NCI-H748 (cell line): ENCODE results near the gene RARRES2.
"Not testable (repeated sequence)": the region's sequence is repeated elsewhere in the genome, so short reads cannot be mapped to it uniquely, and the experiment has no call there.

Experiments
- DNase-seq: peaks from one replicate; lab custom pipeline; 2025; ENCODE audit not compliant: unreplicated experiment; lab: John Stamatoyannopoulos, UW

Gene RARRES2

DNA sequence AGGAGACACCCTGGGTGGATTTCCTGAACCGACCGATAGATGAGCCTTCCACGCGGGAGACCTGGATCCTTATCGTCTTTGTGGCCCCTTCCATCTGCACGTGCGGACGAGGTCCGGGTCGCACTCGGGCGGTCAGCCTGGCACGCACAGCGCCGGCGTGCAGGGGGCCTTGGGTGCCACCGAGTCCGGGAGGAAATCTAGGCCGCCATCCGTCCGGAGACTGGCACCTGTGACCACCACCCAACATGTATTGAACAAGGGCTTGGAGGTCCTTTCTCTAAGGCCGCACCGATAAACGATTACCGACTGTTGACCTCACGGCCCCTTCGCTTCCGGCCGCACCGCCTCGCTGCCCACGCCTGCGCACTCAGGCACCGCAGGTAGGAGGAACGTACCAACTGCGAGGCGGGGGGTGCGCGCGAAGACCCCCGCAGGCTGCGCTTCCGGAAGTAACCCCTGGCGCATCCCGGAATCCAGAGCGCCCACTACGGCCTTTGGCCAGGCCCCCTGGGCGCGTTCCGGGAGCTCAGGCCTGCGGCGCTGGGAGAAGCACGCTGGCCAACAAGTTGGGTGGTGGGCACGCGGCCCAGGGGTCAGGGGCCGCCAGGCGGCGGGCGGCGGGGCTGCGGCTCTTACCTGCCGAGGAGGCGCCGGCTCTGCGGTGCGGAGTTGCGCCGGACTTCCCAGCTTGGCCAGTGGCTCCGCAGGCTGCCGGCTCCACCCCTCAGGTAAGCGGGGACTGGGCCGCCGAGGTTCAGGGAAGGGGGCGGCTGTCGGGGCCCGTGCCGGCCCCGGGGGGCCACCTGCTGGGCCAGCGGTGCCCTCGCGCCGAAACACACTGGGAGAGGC is 18.4 kb downstream of the RARRES2 start, which contains the start of the genes ACTR3C and LRRC61:
TSS of gene ACTR3C (minus strand) at position 713 of the 849 bp plus-strand sequence. CDS start 28,249 bp downstream, outside the sequence.
TSS of gene LRRC61 (plus strand) at position 523 of the 849 bp plus-strand sequence. CDS start 13,507 bp downstream, outside the sequence.
- peak; percentile 91 for DNase-seq

DNA sequence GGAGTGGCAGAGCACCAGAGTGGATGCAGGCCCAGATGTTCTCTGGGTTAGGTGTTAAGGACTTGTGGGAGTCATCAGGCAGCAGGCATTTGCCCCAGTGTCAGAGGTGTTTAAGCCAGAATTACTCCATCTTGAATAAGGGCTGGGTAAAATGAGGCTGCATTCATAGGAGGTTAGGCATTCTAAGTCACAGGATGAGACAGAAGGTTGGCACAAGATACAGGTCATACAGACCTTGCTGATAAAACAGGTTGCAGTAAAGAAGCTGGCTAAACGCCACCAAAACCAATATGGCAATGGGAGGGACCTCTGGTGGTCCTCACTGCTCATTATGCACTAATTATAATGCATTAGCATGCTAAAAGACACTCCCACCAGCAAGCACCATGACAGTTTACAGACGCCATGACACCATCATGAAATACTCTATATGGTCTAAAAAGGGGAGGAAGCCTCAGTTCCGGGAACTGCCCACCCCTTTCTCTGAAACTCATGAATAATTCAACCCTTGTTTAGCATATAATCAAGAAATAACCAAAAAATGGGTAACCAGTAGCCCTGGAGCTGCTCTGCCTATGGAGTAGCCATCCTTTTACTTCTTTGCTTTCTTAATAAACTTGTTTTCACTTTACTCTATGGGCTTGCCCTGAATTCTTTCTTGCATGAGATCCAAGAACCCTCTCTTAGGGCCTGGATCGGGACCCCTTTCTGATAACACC is 19.2 kb downstream of the RARRES2 start:
- peak; percentile 23 for DNase-seq

DNA sequence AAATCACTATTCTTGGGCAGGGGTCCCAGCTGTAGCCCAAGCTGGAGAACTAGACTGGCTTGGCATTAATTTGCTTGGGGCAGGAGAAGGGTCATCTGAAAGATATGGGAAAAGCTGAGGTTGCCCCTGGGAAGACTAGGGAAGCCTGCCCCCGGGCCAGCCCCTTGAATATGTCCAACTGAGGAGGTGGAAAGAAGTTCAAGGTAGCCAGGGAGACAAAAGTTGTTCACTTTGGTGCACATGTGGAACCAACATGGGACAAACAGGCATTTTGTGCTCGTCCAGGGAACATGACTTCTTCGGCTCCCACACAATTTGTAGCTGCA is 19.7 kb downstream of the RARRES2 start:
- no peak for DNase-seq

DNA sequence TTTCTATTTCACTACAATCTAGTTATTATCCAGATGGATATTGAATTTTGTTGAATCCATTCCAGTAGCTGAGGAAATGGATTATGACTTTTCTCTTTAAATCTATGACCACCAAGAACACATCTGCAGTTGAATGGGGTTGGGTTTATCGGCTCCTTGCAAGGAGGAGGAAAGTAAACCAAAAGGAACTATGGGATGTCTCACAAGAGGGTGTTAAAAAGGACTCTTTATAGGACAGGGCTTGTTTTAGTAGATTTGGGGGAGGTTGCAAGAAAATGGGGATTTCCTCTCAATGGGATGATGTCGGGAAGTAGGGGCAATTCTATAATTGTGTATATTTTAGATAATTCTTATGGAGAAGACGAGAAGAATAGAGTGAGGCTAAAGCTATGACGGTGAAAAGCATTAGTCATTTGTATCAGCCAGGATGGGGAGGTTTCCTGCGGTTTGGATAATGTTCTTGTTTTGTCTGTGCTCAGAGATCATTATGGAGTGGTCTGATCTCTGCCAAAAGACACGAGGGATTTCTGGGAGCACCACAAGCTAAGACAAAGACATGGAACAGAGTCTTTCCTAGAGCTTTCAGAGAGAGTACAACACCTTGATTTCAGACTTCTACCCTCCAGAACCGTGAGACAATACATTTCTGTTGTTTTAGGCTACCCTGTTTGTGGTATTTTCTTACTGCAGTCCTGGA is 23.5 kb downstream of the RARRES2 start:
- DNase-seq = no peak

DNA sequence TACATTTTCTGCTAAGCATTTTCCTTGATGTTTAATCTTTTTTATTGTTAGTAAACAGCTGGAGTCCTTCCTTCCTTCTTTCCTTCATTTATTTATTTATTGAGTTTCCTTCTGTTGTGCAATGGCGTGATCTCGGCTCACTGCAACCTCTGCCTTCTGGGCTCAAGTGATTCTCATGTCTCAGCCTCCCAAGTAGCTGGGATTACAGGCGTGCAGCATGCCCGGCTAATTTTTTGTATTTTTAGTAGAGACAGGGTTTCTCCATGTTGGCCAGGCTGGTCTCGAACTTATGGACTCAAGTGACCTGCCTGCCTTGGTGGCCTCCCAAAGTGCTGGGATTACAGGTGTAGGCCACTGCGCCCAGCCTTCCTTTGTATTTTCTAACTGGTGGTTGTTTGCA is 24.4 kb downstream of the RARRES2 start:
- not testable (repeated sequence) for DNase-seq

DNA sequence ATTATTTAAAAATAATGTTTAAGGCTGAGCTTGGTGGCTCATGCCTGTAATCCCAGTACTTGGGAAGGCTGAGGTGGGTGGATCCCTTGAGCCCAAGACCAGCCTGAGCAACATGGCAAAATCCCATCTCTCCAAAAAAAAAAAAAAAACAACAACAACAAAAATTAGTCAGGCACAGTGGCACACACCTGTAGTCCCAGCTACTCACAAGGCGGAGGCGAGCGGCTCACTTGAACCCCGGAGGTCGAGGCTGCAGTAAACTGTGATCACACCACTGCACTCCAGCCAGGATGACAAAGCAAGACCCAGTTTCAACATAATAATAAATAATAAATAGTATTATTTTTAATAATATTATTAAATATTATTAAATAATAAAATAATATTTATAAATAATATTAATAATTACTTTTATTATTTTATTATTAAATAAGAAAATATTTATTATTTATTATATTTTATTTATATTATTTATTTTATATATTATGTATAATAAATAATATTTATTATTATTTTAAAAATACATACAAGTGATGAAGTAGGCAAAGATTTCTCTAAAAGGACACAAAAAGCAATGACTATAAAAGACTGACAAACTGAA is 26.7 kb downstream of the RARRES2 start:
- no peak for DNase-seq

DNA sequence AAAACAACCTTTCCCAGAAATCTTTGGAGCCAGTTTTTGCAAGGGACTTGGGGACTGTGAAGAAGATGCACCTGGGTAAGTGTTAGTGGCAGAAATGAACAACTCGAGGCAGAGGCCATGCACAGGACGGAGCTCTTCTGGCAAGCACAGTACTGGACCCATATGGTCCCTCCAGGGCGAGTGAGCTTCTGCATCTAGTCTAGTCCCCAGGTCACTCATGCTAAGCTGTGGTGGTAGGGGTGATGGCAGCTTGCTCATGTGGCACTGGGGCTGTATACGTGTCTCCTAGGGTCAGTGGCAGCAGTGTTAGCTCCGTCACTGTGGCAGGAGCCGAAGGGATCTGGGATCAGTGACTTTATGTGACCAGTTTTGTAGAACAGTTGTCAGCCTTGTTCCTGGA is 27.6 kb downstream of the RARRES2 start:
- DNase-seq = no peak

DNA sequence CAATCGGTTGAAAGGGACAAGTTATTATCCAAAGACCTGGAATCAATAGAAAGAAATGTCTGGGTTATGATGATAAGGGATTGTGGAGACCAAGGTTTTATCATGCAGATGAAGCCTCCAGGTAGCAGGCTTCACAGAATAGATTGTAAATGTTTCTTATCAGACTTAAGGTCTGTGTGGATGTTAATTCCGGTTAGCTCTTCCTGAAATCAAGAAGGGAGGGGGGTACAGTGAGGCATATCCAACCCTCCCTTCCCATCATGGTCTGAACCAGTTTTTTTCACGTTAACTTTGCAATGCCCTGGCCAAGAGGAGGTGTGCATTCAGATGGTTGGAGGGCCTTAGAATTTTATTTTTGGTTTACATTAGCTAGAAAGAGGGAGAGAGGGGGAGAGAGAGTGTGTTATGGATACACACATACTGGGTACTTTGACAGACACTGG is 28.0 kb downstream of the RARRES2 start:
- DNase-seq = no peak

DNA sequence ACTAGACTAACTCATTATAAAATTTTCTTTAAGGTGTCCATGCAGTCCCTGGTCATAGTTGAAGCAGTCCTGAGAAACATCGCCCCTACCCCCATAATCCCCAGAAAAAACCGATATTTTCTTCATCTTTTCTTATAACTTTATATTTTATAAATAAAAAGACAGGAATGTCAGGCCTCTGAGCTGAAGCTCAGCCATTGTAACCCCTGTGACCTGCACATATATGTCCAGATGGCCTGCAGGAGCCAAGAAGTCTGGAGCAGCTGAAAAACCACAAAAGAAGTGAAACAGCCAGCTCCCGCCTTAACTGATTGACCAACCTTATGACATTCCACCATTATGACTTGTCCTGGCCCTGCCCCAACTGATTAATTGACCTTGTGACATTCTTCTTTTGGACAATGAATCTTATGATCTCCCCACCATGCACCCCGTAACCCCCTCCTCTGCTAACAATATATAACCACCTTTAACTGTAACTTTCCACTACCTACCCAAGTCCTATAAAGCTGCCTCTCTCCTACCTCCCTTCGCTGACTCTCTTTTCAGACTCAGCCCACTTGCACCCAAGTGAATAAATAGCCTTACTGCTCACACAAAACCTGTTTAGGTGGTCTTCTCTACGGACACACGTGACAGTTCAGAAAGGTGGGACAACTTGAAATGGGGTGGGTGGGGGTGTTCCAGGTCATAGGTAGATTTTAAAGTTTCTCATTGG is 28.6 kb downstream of the RARRES2 start:
- not testable (repeated sequence) for DNase-seq

DNA sequence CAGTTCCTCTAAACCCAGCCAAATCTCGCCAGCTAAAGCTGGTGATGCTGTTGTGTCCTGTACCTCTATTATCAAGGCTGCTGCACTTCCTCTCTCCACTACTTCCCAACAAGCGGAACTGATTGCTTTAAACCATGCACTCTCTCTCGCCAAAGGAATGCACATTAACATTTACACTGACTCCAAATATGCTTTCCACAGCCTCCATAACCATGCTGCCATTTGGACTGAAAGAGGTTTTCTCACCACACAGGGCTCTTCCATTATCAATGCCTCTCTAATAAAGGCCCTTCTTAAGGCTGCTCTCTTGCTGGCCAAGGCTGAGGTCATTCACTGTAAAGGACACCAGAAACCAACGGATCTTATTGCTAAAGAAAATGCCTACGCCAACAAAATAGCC is 29.7 kb downstream of the RARRES2 start:
- DNase-seq = no peak

DNA sequence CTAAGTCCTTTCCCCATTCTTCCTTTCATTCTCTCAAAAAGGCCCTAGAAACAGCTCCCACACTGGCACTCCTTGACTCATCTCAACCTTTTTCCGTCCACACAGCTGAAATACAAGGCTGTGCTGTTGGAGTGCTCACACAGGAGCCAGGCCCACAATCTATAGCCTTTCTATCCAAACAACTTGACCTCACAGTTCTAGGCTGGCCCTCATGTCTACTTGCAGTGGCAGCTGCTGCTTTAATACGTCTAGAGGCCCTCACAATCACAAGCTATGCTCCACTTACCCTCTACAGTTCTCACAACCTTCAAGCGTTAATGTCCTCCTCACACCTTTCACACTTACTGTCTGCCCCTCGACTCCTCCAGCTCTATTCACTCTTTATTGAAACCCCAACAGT is 30.3 kb downstream of the RARRES2 start:
- no peak for DNase-seq

DNA sequence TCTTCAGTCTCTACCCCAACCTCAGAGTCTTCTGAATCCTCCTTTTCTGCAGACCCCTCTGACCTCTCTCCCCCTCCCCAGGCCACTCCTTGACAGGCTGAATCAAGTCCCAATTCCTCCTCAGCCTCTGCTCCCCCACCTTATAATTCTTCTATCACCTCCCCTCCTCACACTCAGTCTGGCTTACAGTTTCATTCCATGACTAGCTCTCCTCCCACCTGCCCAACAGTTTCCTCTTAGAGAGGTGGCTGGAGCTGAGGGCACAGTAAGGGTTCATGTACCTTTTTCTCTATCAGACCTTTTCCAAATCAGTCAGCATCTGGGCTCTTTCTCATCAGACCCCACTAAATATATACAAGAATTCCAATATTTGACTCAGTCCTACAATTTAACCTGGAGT is 32.9 kb downstream of the RARRES2 start:
- no peak for DNase-seq

DNA sequence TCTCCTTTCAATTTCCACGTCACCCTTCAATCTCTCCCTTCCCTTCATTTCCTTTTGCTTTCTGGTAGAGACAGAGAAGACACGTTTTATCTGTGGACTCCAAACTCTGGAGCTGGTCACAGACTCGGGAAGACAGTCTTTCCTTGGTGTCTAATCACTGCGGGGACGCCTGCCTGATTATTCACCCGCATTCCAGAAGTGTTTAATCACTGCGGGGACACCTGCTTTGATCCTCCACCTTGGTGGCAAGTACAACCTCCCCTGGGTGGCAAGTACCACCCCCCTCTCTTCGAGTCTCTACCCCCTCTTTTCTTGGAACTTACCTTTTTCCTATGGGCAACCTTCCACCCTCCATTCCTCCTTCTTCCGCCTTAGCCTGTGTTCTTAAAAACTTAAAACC is 33.5 kb downstream of the RARRES2 start:
- DNase-seq = no peak

DNA sequence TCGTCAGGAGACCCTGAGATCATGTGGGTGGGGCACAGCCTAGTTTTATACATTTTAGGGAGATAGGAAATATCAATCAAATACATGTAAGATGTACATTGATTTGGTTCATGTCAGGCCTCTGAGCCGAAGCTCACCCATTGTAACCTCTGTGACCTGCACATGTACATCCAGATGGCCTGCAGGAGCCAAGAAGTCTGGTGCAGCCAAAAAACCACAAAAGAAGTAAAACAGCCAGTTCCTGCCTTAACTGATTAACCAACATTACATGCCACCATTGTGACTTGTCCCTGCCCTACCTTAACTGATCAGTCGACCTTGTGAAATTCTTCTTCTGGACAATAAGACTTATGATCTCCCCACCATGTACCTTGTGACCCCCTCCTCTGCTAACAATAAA is 34.3 kb downstream of the RARRES2 start:
- DNase-seq = no peak

DNA sequence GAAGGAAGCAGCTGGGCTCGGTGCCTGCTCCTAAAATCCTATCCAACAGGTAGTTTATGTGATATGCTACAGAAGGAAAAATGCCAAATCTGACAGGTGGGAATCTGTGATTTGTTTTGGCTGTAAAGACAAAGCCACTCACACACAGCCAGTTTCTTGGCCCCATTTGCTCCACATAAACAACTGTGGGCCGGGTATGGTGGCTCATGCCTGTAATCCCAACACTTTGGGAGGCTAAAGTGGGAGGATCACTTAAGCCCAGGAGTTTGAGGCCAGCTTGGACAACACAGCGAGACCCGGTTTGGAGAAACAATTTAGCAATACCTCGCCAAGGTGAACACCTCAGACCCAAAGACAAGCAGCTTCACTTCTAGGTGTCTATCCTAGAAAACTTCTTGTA is 35.1 kb downstream of the RARRES2 start:
- DNase-seq = not testable (repeated sequence)

DNA sequence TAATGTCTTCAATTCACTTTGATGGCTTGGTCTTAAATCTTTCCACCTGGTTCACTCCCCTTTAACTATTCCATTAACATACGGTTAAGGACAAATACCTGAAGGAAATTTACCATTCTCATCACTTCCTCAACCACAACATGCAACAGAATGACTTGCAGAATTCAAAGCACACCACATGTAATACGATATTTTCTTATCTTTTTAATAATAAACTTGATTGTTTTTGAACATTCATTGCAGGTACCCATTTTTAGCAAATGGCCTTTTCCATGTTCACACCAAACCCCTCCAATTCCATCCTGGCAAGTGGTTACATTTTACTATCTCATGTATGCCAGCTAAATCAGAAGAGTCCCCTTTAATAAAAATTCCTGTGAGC is 35.5 kb downstream of the RARRES2 start:
- not testable (repeated sequence) for DNase-seq

DNA sequence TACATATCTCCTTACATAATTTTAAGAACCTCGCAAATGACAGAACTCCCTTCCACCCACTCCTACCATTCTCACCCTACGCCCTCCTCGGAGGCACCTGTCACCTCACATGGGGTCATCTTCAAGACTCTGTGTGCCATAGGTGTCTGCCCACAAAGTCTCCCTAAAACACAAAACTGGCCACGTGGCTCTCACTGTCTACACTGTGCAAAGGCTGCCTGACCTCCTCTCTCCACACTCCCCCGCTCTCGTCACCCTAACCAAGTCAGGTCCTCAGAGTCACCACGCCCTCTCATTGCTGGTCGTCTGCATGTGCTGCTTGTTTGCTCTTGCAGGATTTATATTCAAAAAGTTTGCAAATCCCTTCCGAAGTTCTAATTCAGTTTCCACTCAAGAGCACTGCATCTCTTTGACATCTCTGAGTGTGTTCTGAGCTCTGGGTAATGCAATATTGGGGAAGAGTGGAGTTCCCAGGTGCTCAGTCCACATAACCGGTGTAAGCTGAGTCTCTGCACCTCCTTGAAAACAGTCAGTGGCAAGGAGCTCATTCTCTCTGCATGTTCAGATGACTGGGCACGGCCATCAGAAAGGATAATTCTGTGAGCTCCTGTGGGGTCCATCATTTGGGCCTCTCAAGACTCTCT is 36.0 kb downstream of the RARRES2 start:
- not testable (repeated sequence) for DNase-seq

DNA sequence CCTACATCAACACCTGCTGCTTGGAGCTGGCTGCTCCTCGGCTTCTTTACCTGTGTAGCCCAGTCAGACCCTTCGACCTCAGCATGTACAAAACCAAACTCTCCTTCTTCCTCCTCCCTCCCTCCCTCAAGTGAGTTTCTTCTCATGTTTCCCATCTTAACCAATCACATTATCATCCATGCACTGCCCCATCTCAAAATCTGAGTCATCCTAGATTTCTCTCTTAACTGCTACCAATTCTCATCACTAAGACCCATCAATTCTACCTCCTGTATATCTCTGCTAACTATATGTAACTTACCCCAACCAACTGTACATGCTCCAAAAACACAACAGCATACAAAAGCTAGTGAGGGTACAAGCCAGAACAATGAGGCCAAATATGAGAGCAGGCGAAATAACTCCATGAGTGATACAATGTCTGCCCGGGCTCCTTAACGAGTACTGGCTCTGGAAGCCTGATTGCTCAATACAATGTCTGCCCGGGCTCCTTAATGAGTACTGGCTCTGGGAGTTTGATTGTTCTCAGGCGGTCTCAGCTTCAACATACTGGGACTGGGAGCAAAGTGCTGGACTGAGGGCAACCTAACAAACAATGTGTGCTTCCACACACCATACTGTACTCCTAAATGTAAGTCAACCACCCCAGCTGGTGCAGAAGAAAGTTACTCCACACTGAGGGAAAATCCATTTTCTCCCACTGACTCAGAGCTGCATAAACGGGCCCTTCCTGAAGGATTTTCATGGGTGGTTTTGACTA is 36.8 kb downstream of the RARRES2 start:
- not testable (repeated sequence) for DNase-seq

DNA sequence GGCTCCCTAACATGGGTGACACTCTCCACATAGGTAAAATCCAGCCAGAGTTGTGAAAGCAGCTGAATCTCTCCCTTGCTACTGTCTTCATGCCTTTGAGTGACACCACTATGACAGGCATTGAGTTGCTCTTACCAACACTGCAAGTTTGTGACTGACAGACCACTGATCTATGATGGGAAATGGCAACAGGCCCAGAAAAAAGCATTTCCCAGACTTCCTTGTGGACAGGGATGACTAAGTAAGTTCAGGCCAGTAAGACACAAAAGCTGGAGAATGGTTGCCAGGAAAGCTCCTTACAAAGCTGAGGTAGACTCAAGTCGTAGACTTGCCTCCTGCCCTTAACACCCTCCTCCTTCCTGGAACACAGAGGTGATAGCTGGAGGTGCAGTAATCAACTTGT is 38.5 kb downstream of the RARRES2 start:
- not testable (repeated sequence) for DNase-seq
